ENCODE measurements around the gene TSPOAP1.

DNA sequence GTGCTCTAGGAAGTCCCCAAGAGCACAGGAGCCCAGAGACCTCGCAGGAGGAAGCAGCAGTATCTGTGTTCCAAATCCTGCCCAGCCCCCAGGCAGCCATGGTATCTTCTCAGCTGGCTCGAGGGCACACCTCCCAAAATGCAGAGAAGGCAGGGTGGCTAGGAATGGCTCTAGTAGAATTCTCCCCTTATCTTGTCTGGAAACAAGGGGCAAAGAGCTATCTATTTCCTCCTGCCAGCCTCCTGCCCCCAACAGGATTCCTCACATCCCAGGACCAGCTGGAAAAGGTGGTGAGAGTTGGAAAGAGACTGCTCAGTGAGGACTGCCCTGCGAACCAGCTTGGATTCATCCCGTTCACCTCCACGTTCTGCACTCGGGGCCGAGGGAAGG lies 8.6 kb upstream of the TSPOAP1 start:
- no peak for TF ChIP-seq ZFP30 (CRISPR knock-in tag; IDR thresholded peaks at IDR 0.05)
- TF ChIP-seq ARNTL (CRISPR knock-in tag; IDR thresholded peaks at IDR 0.05; ENCODE audit: borderline replicate concordance, low read depth) = no peak
- TF ChIP-seq PPARA (CRISPR knock-in tag; IDR thresholded peaks at IDR 0.05; ENCODE audit: borderline replicate concordance) = no peak
